Activated CD4-positive, alpha-beta T cell treated with anti-CD3 and anti-CD28 coated beads, Interleukin-2, Interleukin-4, amounts not matched to agents 100 ng/mL and 50 ng/mL, durations not matched to agents 16 hours and 8 hours (primary cell): ENCODE results near the gene SLC2A1.
A peak's percentile ranks its signal among the peaks of the same experiment; 100 is the strongest.

Experiments used
- DNase-seq: peaks from one replicate; pipeline ENCODE4 v3.0.0-alpha.2; 2020; ENCODE audit warnings: low spot score

The SLC2A1 gene

GRCh38 chr1:42958488-42959319 is at the start of gene SLC2A1:
TSS of gene SLC2A1 (minus strand) at chr1:42958868. CDS start at chr1:42958651, 217 bp downstream.
- peak; percentile 95 for DNase-seq

GRCh38 chr1:43007377-43008114 is 48.9 kb upstream of the SLC2A1 start:
- DNase-seq, result no peak

GRCh38 chr1:43005460-43006361 is 47.0 kb upstream of the SLC2A1 start:
- DNase-seq, result no peak

- no peak for DNase-seq
These were observed 46.2 kb upstream of the SLC2A1 start for GRCh38 chr1:43004587-43005459.

GRCh38 chr1:43002766-43003165 is 44.1 kb upstream of the SLC2A1 start:
- DNase-seq, result no peak

GRCh38 chr1:43002116-43002515 is 43.4 kb upstream of the SLC2A1 start:
- DNase-seq, result no peak

GRCh38 chr1:43001434-43001833 is 42.8 kb upstream of the SLC2A1 start:
- no peak for DNase-seq

- no peak for DNase-seq
These were observed 41.6 kb upstream of the SLC2A1 start for GRCh38 chr1:43000271-43000670.

- no peak for DNase-seq
These were observed 40.6 kb upstream of the SLC2A1 start for GRCh38 chr1:42999308-42999707.

GRCh38 chr1:42998386-42998785 is 39.7 kb upstream of the SLC2A1 start:
- no peak for DNase-seq

- no peak for DNase-seq
These were observed 37.8 kb upstream of the SLC2A1 start for GRCh38 chr1:42996384-42996970.

GRCh38 chr1:42993502-42994136 is 35.0 kb upstream of the SLC2A1 start:
- no peak for DNase-seq

- no peak for DNase-seq
These were observed 33.4 kb upstream of the SLC2A1 start for GRCh38 chr1:42992054-42992571.

- DNase-seq, result no peak
These were observed 32.2 kb upstream of the SLC2A1 start for GRCh38 chr1:42990757-42991346.

- no peak for DNase-seq
These were observed 25.0 kb upstream of the SLC2A1 start for GRCh38 chr1:42983693-42984092.

GRCh38 chr1:42983253-42983652 is 24.6 kb upstream of the SLC2A1 start:
- no peak for DNase-seq

- DNase-seq, result no peak
These were observed 24.0 kb upstream of the SLC2A1 start for GRCh38 chr1:42982641-42983040.

GRCh38 chr1:42981871-42982270 is 23.2 kb upstream of the SLC2A1 start:
- no peak for DNase-seq

- DNase-seq, result no peak
These were observed 22.7 kb upstream of the SLC2A1 start for GRCh38 chr1:42981255-42981805.
